ENCODE data around the gene NYNRIN. TPM values are rescaled to one million over a fixed set of nuclear protein-coding genes. Genes with fewer than 3 reads are reported as not detected.

The NYNRIN gene
- total and polyA plus RNA-seq, 10 of the 15 experiments (the other 5 are each of a cell fraction or from before 2014, with no cell fraction given), result under 0.01 to 0.15 (median 0.01) TPM; not detected in 5

DNA sequence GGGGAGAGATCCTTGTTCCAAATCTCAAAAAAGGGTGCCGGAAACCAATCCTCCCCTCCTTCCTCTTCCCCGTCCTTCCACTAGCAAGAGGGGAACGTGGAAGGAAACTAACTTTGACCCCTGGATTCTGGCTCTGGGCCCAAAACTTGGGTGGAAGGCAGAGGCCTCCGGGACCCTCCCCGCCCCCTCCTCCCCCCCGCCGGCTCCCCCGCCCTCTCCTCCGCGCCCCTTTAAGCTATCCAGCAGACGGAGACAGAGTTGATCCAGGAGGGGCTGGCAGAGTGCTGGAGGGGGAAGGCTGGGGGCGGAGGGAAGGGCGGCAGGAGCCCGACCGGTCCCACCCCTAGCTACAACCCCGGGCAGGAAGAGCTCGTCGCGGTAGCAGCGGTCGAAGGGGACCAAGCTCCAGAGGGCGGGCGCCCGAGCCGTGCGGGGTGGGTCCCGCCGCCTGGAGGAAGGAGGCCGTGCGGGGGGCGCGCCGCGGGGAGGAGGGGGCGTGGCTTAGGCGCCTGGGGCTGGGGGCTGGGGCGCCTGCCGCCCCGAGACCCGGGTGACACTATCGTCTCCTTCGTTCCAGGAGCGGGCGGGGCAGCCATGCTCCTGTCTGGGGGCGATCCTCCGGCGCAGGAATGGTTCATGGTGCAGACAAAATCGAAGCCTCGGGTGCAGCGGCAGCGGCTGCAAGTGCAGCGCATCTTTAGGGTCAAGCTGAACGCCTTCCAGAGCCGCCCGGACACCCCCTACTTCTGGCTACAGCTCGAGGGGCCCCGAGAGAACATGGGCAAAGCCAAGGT, at the start of gene NYNRIN (continued):
- TF ChIP-seq, protein P1, sequence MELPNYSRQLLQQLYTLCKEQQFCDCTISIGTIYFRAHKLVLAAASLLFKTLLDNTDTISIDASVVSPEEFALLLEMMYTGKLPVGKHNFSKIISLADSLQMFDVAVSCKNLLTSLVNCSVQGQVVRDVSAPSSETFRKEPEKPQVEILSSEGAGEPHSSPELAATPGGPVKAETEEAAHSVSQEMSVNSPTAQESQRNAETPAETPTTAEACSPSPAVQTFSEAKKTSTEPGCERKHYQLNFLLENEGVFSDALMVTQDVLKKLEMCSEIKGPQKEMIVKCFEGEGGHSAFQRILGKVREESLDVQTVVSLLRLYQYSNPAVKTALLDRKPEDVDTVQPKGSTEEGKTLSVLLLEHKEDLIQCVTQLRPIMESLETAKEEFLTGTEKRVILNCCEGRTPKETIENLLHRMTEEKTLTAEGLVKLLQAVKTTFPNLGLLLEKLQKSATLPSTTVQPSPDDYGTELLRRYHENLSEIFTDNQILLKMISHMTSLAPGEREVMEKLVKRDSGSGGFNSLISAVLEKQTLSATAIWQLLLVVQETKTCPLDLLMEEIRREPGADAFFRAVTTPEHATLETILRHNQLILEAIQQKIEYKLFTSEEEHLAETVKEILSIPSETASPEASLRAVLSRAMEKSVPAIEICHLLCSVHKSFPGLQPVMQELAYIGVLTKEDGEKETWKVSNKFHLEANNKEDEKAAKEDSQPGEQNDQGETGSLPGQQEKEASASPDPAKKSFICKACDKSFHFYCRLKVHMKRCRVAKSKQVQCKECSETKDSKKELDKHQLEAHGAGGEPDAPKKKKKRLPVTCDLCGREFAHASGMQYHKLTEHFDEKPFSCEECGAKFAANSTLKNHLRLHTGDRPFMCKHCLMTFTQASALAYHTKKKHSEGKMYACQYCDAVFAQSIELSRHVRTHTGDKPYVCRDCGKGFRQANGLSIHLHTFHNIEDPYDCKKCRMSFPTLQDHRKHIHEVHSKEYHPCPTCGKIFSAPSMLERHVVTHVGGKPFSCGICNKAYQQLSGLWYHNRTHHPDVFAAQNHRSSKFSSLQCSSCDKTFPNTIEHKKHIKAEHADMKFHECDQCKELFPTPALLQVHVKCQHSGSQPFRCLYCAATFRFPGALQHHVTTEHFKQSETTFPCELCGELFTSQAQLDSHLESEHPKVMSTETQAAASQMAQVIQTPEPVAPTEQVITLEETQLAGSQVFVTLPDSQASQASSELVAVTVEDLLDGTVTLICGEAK (IDR thresholded peaks at IDR 0.05; ENCODE audit: borderline replicate concordance), result no peak
- no peak for TF ChIP-seq ZNF217 (IDR thresholded peaks at IDR 0.05)
- no peak for TF ChIP-seq PAX8 (IDR thresholded peaks at IDR 0.05)
- TF ChIP-seq, protein P2, sequence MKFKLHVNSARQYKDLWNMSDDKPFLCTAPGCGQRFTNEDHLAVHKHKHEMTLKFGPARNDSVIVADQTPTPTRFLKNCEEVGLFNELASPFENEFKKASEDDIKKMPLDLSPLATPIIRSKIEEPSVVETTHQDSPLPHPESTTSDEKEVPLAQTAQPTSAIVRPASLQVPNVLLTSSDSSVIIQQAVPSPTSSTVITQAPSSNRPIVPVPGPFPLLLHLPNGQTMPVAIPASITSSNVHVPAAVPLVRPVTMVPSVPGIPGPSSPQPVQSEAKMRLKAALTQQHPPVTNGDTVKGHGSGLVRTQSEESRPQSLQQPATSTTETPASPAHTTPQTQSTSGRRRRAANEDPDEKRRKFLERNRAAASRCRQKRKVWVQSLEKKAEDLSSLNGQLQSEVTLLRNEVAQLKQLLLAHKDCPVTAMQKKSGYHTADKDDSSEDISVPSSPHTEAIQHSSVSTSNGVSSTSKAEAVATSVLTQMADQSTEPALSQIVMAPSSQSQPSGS (IDR thresholded peaks at IDR 0.05; ENCODE audit: low read length), result no peak
- TF ChIP-seq SIX5 (IDR thresholded peaks at IDR 0.05; ENCODE audit: low read depth, low read length, severe bottlenecking), result no peak
- TF ChIP-seq CHD1 (IDR thresholded peaks at IDR 0.05; ENCODE audit: low read depth, low read length), result no peak
- TF ChIP-seq CBFB (IDR thresholded peaks at IDR 0.05; ENCODE audit: low read depth), result no peak
- no peak for TF ChIP-seq EED (IDR thresholded peaks at IDR 0.05; ENCODE audit: low read depth)
